GM12878 (cell line): ENCODE data around the gene FLRT1. TPM values are rescaled to one million over a fixed set of nuclear protein-coding genes. Genes with fewer than 3 reads are reported as not detected.
A peak's percentile ranks its signal among the peaks of the same experiment; 100 is the strongest.

Experiments used
- ATF7 ChIP-seq: fragments of 450-650 bp; IDR thresholded peaks from 2 replicates; pipeline ENCODE4 v1.6.1; 2016; ENCODE audit warnings: low read depth, mild to moderate bottlenecking
- BACH1 ChIP-seq: fragments of 450-650 bp; IDR thresholded peaks from 2 replicates; pipeline ENCODE4 v1.6.1; 2017; ENCODE audit warnings: mild to moderate bottlenecking, borderline replicate concordance
- BCL3 ChIP-seq: IDR thresholded peaks from 2 replicates; pipeline ENCODE4 v1.6.1; 2011; ENCODE audit warnings: borderline replicate concordance, low read depth, mild to moderate bottlenecking, moderate library complexity, low read length; ENCODE audit not compliant: insufficient read depth, poor library complexity, severe bottlenecking
- CBFB ChIP-seq: IDR thresholded peaks from 2 replicates; pipeline ENCODE4 v1.6.1; 2016; ENCODE audit warnings: antibody characterized with exemption, low read depth
- CHD2 ChIP-seq: IDR thresholded peaks from 2 replicates; pipeline ENCODE4 v1.6.1; 2011; ENCODE audit warnings: low read depth, low read length, improper control_type of control experiment, borderline replicate concordance
- E2F4 ChIP-seq: IDR thresholded peaks from 2 replicates; pipeline ENCODE4 v1.6.1; 2012; ENCODE audit warnings: low read depth, low read length, improper control_type of control experiment
- EP300 ChIP-seq, 2 experiments: fragments of 150-350 bp in 1 of 2; IDR thresholded peaks; 2 replicates each; pipeline ENCODE4 v1.6.1; 2011 to 2012; ENCODE audit warnings: low read depth in 2 of 2, low read length in 2 of 2, borderline replicate concordance in 1 of 2, improper control_type of control experiment in 1 of 2, inconsistent platforms in 1 of 2; ENCODE audit not compliant: control insufficient read depth in 1 of 2
- EZH2 ChIP-seq: IDR thresholded peaks from 2 replicates; pipeline ENCODE4 v1.6.1; 2012; ENCODE audit warnings: low read depth, mild to moderate bottlenecking, control low read depth, inconsistent platforms, low read length, borderline replicate concordance; ENCODE audit not compliant: control insufficient read depth
- HDAC2 ChIP-seq: fragments of 200-600 bp; sonication (generic); IDR thresholded peaks from 2 replicates; pipeline ENCODE4 v1.6.1; 2017
- IRF5 ChIP-seq: fragments of 450-650 bp; IDR thresholded peaks from 2 replicates; pipeline ENCODE4 v1.6.1; 2017; ENCODE audit warnings: borderline replicate concordance
- KLF5 ChIP-seq: fragments of 450-650 bp; IDR thresholded peaks from 2 replicates; pipeline ENCODE4 v1.6.1; 2014; ENCODE audit warnings: mild to moderate bottlenecking; ENCODE audit not compliant: partially characterized antibody
- MLLT1 ChIP-seq: fragments of 450-650 bp; IDR thresholded peaks from 2 replicates; pipeline ENCODE4 v1.6.1; 2016; ENCODE audit warnings: mild to moderate bottlenecking
- NRF1 ChIP-seq: conservative IDR thresholded peaks from 2 replicates; pipeline ENCODE4 v1.6.1; 2011; ENCODE audit warnings: mild to moderate bottlenecking, low read depth, low read length, improper control_type of control experiment
- POLR2AphosphoS2 ChIP-seq: IDR thresholded peaks from 2 replicates; pipeline ENCODE4 v1.6.1; 2011; ENCODE audit warnings: low read depth, mild to moderate bottlenecking, low read length, improper control_type of control experiment, moderate library complexity
- RAD51 ChIP-seq: fragments of 450-650 bp; IDR thresholded peaks from 2 replicates; pipeline ENCODE4 v1.6.1; 2016; ENCODE audit warnings: moderate library complexity, mild to moderate bottlenecking, inconsistent platforms
- RB1 ChIP-seq: fragments of 450-650 bp; formaldehyde crosslinking; IDR thresholded peaks from 2 replicates; pipeline ENCODE4 v1.6.1; 2017; ENCODE audit warnings: mild to moderate bottlenecking, borderline replicate concordance
- RUNX3 ChIP-seq: IDR thresholded peaks from 2 replicates; pipeline ENCODE4 v1.6.1; 2012; ENCODE audit warnings: low read length, inconsistent platforms
- SIX5 ChIP-seq: IDR thresholded peaks from 2 replicates; pipeline ENCODE4 v1.6.1; 2011; ENCODE audit warnings: mild to moderate bottlenecking, low read depth, low read length, moderate library complexity; ENCODE audit not compliant: severe bottlenecking
- SKIL ChIP-seq: fragments of 450-650 bp; IDR thresholded peaks from 2 replicates; pipeline ENCODE4 v1.6.1; 2017; ENCODE audit warnings: mild to moderate bottlenecking, low read depth, inconsistent platforms; ENCODE audit not compliant: poor library complexity, severe bottlenecking
- SREBF2 ChIP-seq: IDR thresholded peaks from 2 replicates; pipeline ENCODE4 v1.6.1; 2012; ENCODE audit warnings: mild to moderate bottlenecking, low read length
- TCF3 ChIP-seq: IDR thresholded peaks from 2 replicates; pipeline ENCODE4 v1.6.1; 2012; ENCODE audit warnings: low read depth, mild to moderate bottlenecking, low read length, borderline replicate concordance; ENCODE audit not compliant: insufficient read depth
- WRNIP1 ChIP-seq: IDR thresholded peaks from 2 replicates; pipeline ENCODE4 v1.6.1; 2011; ENCODE audit warnings: low read depth, low read length, improper control_type of control experiment, borderline replicate concordance
- polyA plus RNA-seq, 11 experiments: library from polyadenylated mRNA; depleted of rRNA in 4 of 11; unstranded in 6 of 11; stranded (reverse) in 5 of 11; fragments of >200 nt; fragmentation: Nextera tagmentation in 4 of 11; fragmentation: Illumina TruSeq in 1 of 11; extraction: Ambion mirVana in 4 of 11; extraction: Trizol in 1 of 11; gene quantifications; 1 replicate in 1 of 11; 2 replicates in 10 of 11; pipeline versions ENCODE4 v1.2.1 to v1.2.3, GENCODE V29; 2011 to 2016; ENCODE audit warnings: inconsistent platforms in 2 of 11, missing spikeins in 2 of 11, low read depth in 1 of 11
- total RNA-seq, 4 experiments: library from RNA; depleted of rRNA in 3 of 4; stranded (reverse); fragments of >200 nt in 3 of 4; fragmentation: Illumina TruSeq in 1 of 4; extraction: Trizol in 1 of 4; gene quantifications; 2 replicates each; pipeline versions ENCODE4 v1.2.1 to v1.2.3, GENCODE V29; 2013 to 2021

The FLRT1 gene
- total and polyA plus RNA-seq, 10 of the 15 experiments (the other 5 are each of a cell fraction or from before 2014, with no cell fraction given), result 0.10 to 0.12 TPM; not detected in 8

- TF ChIP-seq BCL3 (no peak), E2F4 (no peak), IRF5 (no peak), RAD51 (no peak), ATF7 (no peak), POLR2AphosphoS2 (0 out of 2 replicates have a peak, but pooled peaks have one; percentile 48), HDAC2 (no peak), SREBF2 (no peak), BACH1 (0 out of 2 replicates have a peak, but pooled peaks have one; percentile 33), RUNX3 (peak; percentile 59), MLLT1 (0 out of 2 replicates have a peak, but pooled peaks have one; percentile 16), WRNIP1 (no peak), EZH2 (no peak), KLF5 (peak; percentile 75), CBFB (peak; percentile 52; the same call in 1 of the 2 replicates), EP300 (IDR thresholded peaks at IDR 0.05; ENCODE audit: borderline replicate concordance in 1 of 2, control insufficient read depth in 1 of 2, low read depth in 2 of 2, low read length in 2 of 2) (no peak), SKIL (no peak), SIX5 (no peak), RB1 (peak; percentile 78), NRF1 (no peak), TCF3 (no peak), CHD2 (peak; percentile 68)
Observed at GRCh38 chr11:63986156-63986931, 49.4 kb upstream of the FLRT1 start, which contains the start of gene OTUB1 (continued).
